Measurements from ENCODE around the gene DHFR.
"Not testable (repeated sequence)": the region's sequence is repeated elsewhere in the genome, so short reads cannot be mapped to it uniquely, and the experiment has no call there.

The DHFR gene

DNA sequence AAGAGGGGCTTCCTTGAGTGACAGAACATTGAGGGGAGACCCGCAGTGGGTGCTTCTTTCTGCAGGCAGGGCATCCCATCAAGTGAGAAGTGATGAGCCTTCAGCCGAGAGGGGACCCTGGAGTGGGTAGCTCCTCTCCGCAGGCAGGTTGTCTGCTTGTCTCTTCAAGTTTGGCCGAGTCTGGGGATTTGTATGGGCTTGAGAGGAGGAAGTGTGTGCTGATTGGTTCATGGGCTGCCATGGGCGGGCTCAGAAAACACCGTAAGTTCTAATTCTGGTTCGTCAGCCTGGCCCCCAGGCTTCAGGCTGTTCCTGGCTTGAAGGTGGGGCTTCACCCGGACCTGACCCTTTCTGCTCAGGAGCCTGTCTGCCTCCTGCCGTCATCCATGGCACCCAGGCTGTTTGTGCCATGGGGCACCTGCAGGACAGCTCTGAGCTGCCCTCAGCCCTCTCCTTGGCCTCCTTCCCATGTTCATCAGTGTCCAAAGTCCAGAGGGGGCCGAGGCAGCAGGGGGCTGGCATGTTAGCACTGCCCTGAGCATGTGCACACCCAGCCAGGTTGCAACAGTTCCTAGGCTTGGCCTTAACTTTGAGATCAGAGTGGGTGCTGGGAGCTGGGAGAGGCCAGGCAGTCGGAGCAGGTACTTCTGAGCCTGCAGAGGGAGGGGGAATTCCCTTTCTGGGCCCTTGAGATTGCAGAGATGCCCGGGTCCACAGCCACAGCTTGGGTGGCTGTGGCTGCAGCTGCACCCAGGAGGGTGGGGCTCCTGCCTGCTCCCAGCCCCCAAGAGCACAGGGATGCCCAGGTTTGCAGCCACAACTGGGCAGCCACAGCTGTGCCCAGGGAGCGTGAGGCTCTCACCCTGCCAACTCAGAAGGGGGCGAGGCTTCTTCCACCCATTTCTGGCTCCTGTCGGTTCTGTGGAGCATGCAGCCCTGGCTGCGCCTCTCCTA lies 13.5 kb upstream of the DHFR start:
- Mint-ChIP-seq H3K36me3 (ENCODE audit: low read depth) (peaks cover 87% of the 10 kb centered on the region), H3K9me3 (no peaks in the 10 kb centered on the region), H3K4me3 (no peak overlapping the region), H3K27me3 (no peaks in the 10 kb centered on the region), H3K4me1 (ENCODE audit: low read depth) (peaks cover 30% of the 10 kb centered on the region), H3K27ac (no peak overlapping the region)
- DNase-seq: no peak

- peaks cover 32% of the 10 kb centered on the region for H3K4me1 Mint-ChIP-seq (ENCODE audit: low read depth)
- H3K4me3 Mint-ChIP-seq: no peak overlapping the region
- H3K27ac Mint-ChIP-seq: no peak overlapping the region
- H3K27me3 Mint-ChIP-seq: no peaks in the 10 kb centered on the region
- H3K9me3 Mint-ChIP-seq: no peaks in the 10 kb centered on the region
- no peak for DNase-seq
- peaks cover 87% of the 10 kb centered on the region for H3K36me3 Mint-ChIP-seq (ENCODE audit: low read depth)
Observed at GRCh38 chr5:80667384-80667783, 12.6 kb upstream of the DHFR start.

- Mint-ChIP-seq H3K4me3 (no peak overlapping the region), H3K27me3 (no peaks in the 10 kb centered on the region), H3K36me3 (ENCODE audit: low read depth) (peaks cover 89% of the 10 kb centered on the region), H3K9me3 (no peaks in the 10 kb centered on the region), H3K4me1 (ENCODE audit: low read depth) (peaks cover 43% of the 10 kb centered on the region), H3K27ac (no peak overlapping the region)
- DNase-seq: no peak
Observed at GRCh38 chr5:80665057-80665456, 10.3 kb upstream of the DHFR start.

DNA sequence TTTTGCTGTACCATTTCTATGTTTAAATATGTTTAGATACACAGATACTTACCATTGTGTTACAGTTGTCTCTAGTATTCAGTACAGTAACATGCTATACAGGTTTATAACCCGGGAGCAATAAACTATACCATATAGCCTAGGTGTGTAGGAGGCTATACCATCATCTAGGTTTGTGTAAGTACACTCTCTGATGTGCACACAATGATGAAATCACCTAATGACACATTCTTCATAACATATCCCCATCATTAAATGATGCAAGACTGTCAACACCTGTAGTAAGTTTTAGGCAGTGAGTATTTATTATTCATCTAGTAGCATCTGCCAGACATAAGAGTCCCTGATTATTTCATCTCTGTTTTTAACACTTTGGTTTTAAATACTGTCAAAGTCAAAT lies 7.3 kb upstream of the DHFR start:
- no peak for DNase-seq
- no peaks in the 10 kb centered on the region for H3K27me3 Mint-ChIP-seq
- H3K4me1 Mint-ChIP-seq (ENCODE audit: low read depth): peaks cover 39% of the 10 kb centered on the region
- no peak overlapping the region for H3K27ac Mint-ChIP-seq
- peaks cover 95% of the 10 kb centered on the region for H3K36me3 Mint-ChIP-seq (ENCODE audit: low read depth)
- H3K9me3 Mint-ChIP-seq: no peaks in the 10 kb centered on the region
- no peak overlapping the region for H3K4me3 Mint-ChIP-seq

DNA sequence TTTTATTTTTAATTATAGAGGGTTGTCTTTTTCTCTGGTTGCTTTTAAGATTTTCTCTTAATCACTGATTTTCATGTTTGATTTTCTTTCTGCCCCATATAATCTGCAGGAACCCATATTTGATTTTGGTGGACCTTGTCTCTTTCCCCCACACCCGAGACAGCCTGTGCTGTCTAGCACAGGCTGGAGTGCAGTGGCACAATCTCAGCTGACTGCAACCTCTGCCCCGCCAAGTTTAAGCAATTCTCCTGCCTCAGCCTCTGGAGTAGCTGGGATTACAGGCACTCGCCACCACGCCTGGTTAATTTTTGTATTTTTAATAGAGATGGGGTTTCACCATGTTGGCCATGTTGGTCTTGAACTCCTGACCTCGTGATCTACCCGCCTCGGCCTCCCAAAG lies 5.9 kb upstream of the DHFR start:
- not testable (repeated sequence) for H3K9me3 Mint-ChIP-seq, DNase-seq, H3K4me3 Mint-ChIP-seq, H3K27me3 Mint-ChIP-seq, H3K27ac Mint-ChIP-seq
- Mint-ChIP-seq H3K4me1 (ENCODE audit: low read depth) (peaks cover 43% of the 10 kb centered on the region), H3K36me3 (ENCODE audit: low read depth) (peaks cover 94% of the 10 kb centered on the region)

GRCh38 chr5:80659106-80659505 lies 4.3 kb upstream of the DHFR start:
- Mint-ChIP-seq H3K27ac (no peak overlapping the region), H3K9me3 (no peaks in the 10 kb centered on the region), H3K27me3 (no peaks in the 10 kb centered on the region), H3K4me1 (ENCODE audit: low read depth) (peaks cover 37% of the 10 kb centered on the region), H3K4me3 (no peak overlapping the region), H3K36me3 (ENCODE audit: low read depth) (peaks cover 85% of the 10 kb centered on the region)
- no peak for DNase-seq

DNA sequence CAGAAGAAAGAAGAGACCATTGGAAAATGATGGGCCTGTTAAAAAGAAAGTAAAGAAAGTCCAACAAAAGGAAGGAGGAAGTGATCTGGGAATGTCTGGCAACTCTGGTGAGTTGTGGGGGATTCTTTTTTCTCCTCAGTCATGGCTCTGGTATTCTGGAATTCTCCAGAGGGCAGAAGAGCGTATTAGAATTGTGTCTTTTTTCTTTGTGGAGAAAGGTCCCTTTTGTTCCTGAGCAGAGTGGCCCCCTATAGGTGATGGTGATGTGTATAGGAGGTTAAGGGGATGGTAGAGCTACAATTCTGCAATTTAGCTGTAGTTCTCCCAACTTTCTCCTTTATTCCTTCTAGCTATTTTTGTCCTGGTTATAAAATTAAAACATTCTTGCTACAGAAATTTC lies 1.6 kb upstream of the DHFR start:
- Mint-ChIP-seq H3K27me3 (no peaks in the 10 kb centered on the region), H3K9me3 (no peaks in the 10 kb centered on the region), H3K27ac (peak overlapping the region; percentile 98), H3K4me1 (ENCODE audit: low read depth) (peaks cover 32% of the 10 kb centered on the region), H3K4me3 (no peak overlapping the region), H3K36me3 (ENCODE audit: low read depth) (peaks cover 72% of the 10 kb centered on the region)
- no peak for DNase-seq

DNA sequence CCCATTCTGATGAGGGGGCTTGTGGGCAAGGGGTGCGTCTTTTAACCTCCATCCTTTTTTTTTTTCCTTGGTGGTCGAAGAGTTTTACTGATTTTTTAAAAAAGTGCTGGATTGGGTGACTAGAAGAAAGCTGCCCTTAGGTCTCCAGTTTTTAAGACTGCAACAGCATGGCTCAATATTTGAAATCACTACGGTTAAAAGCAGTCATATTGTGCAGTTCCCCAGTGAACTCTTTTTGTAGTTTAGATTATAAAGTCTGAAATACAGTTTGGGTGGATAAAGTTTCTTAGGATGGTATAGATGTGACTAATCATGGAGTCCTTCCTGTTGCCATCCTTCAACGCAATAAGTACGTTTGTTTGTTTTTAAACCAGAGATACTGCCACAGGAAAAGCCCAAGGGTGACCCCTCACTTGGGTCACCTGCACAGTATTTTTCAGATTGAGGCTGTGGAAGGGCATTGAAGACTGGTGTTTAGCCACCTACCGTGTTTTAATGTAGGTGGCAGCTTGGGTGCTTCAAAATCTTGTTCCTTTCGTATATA lies 520 bp upstream of the DHFR start:
- no peak for DNase-seq
- H3K27ac Mint-ChIP-seq: peak overlapping the region; percentile 98
- H3K4me1 Mint-ChIP-seq (ENCODE audit: low read depth): peaks cover 26% of the 10 kb centered on the region
- H3K27me3 Mint-ChIP-seq: no peaks in the 10 kb centered on the region
- H3K9me3 Mint-ChIP-seq: no peaks in the 10 kb centered on the region
- no peak overlapping the region for H3K4me3 Mint-ChIP-seq
- peaks cover 61% of the 10 kb centered on the region for H3K36me3 Mint-ChIP-seq (ENCODE audit: low read depth)

- DNase-seq: no peak
- Mint-ChIP-seq H3K27me3 (no peaks in the 10 kb centered on the region), H3K36me3 (ENCODE audit: low read depth) (peaks cover 48% of the 10 kb centered on the region), H3K4me3 (no peak overlapping the region), H3K9me3 (no peaks in the 10 kb centered on the region), H3K4me1 (ENCODE audit: low read depth) (peaks cover 26% of the 10 kb centered on the region), H3K27ac (peak overlapping the region; percentile 95)
Observed at GRCh38 chr5:80654054-80654390, 761 bp downstream of the DHFR start.

DNA sequence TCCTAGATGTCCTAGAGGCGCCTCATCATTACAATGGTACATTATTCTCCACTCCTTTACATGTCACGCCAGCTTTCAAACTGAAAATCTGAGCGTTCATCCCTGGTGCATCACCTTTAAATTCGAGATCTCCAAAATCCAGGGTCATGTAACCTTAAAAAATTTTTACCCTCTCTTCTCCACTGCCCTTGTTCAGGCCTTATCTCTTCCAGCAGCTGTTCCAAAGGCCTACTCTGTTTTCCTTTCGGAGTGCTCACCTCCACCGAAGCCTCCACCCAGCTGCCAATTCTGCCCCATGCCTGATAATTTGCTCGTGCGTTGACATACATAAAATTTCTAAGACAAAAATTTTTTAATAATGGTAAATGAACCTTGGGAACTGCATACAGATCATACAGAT lies 1.3 kb downstream of the DHFR start:
- H3K9me3 Mint-ChIP-seq: no peaks in the 10 kb centered on the region
- H3K4me1 Mint-ChIP-seq (ENCODE audit: low read depth): peaks cover 27% of the 10 kb centered on the region
- no peaks in the 10 kb centered on the region for H3K27me3 Mint-ChIP-seq
- H3K27ac Mint-ChIP-seq: peak overlapping the region; percentile 95
- peaks cover 45% of the 10 kb centered on the region for H3K36me3 Mint-ChIP-seq (ENCODE audit: low read depth)
- H3K4me3 Mint-ChIP-seq: no peak overlapping the region
- no peak for DNase-seq

GRCh38 chr5:80646926-80647325 lies 7.9 kb downstream of the DHFR start:
- DNase-seq: no peak
- Mint-ChIP-seq H3K27ac (no peak overlapping the region), H3K4me1 (ENCODE audit: low read depth) (peaks cover 11% of the 10 kb centered on the region), H3K27me3 (no peaks in the 10 kb centered on the region), H3K4me3 (no peak overlapping the region), H3K9me3 (no peaks in the 10 kb centered on the region), H3K36me3 (ENCODE audit: low read depth) (no peaks in the 10 kb centered on the region)

DNA sequence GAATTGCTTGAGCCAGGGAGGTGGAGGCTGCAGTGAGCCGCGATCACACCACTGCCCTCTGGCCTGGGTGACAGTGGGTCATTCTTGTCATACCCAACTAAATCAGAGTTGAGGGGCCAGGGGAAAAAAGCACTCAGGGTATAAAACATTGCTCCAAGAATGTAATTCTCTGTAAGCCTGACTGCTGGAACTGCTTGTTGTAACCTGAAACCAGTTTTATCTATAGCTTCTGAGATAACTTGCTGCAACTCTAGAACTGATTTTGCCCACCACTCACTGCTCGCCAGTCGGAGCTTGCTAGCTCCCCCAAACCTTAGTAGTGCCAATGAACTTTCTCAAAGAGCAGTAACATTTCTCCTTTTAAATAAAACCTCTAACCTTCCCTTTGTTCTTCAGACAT lies 9.9 kb downstream of the DHFR start:
- H3K36me3 Mint-ChIP-seq (ENCODE audit: low read depth): no peaks in the 10 kb centered on the region
- H3K27ac Mint-ChIP-seq: no peak overlapping the region

DNA sequence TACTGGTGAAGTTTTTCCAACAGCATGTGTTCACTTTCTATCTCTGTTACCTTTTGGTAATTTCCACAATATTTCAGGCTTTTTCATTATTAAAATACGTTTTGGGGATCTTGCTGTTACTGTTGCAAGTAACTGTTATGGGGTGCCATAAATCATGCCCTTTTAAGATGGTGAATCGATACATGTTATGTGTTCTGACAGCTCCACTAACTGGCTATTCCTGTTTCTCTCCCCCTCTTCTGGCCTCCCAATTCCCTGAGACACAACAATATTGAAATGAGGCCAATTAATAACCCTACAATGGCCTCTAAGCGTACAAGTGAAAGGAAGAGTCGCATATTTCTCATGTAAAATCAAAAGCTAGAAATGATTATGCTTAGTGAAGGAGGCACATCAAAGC lies 13.4 kb downstream of the DHFR start:
- Mint-ChIP-seq H3K27ac (no peak overlapping the region), H3K36me3 (ENCODE audit: low read depth) (peaks cover 13% of the 10 kb centered on the region)

More for the DNA sequence above, 9.9 kb downstream of the DHFR start:
- Mint-ChIP-seq H3K4me3 (no peak overlapping the region), H3K9me3 (no peaks in the 10 kb centered on the region), H3K27me3 (no peaks in the 10 kb centered on the region), H3K4me1 (ENCODE audit: low read depth) (peaks cover 14% of the 10 kb centered on the region)
- no peak for DNase-seq

GRCh38 chr5:80634193-80634592 lies 20.6 kb downstream of the DHFR start:
- peaks cover 83% of the 10 kb centered on the region for H3K36me3 Mint-ChIP-seq (ENCODE audit: low read depth)
- H3K27me3 Mint-ChIP-seq: no peaks in the 10 kb centered on the region
- peaks cover 17% of the 10 kb centered on the region for H3K4me1 Mint-ChIP-seq (ENCODE audit: low read depth)
- DNase-seq: no peak
- H3K27ac Mint-ChIP-seq: peak overlapping the region; percentile 62
- no peak overlapping the region for H3K4me3 Mint-ChIP-seq
- no peaks in the 10 kb centered on the region for H3K9me3 Mint-ChIP-seq

More for the DNA sequence above, 13.4 kb downstream of the DHFR start:
- no peaks in the 10 kb centered on the region for H3K9me3 Mint-ChIP-seq
- H3K27me3 Mint-ChIP-seq: no peaks in the 10 kb centered on the region
- DNase-seq: no peak
- H3K4me3 Mint-ChIP-seq: no peak overlapping the region
- H3K4me1 Mint-ChIP-seq (ENCODE audit: low read depth): peaks cover 18% of the 10 kb centered on the region

DNA sequence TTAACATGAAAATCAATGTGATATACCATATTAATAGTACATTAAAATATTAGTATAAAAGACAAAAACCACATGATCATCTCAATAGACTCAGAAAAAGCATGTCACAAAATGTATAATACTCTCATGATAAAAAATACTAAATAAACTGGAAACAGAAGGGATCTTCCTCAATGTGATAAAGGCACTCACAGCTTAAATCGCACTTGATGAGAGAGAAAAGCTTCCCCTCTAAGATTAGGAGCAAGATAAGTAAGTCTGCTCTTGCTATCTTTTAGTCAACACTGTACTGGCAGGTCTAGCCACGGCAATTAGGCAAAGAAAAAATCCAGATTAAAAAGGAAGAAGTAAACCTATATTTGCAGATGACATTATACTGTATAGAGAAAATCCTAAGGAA lies 22.1 kb downstream of the DHFR start:
- DNase-seq: no peak
- Mint-ChIP-seq H3K4me1 (ENCODE audit: low read depth) (peaks cover 10% of the 10 kb centered on the region), H3K9me3 (no peaks in the 10 kb centered on the region), H3K27me3 (no peaks in the 10 kb centered on the region), H3K4me3 (no peak overlapping the region), H3K27ac (no peak overlapping the region), H3K36me3 (ENCODE audit: low read depth) (peaks cover 82% of the 10 kb centered on the region)
